K562 (cell line): ENCODE measurements around the gene GOLGA8M. TPM values are rescaled to one million over a fixed set of nuclear protein-coding genes. Genes with fewer than 3 reads are reported as not detected.
A peak's percentile ranks its signal among the peaks of the same experiment; 100 is the strongest.
"Not testable (repeated sequence)": the region's sequence is repeated elsewhere in the genome, so short reads cannot be mapped to it uniquely, and the experiment has no call there.

Experiments
- ATAC-seq: fragments of 200-7000 bp; cut with Tn5 transposase; 3 replicates; pipeline ENCODE4 v1.9.1; 2020; ENCODE audit warnings: moderate library complexity
- BruUV-seq: library from RNA; stranded (reverse); fragments of 400-500 nt; replicated peaks from 2 replicates; lab custom pipeline; 2021; lab: Mats Ljungman, UMichigan
- CTCF ChIA-PET: fragments of 300-600 bp; formaldehyde crosslinking; extraction: SDS; loops from one replicate; lab custom pipeline; 2021; ENCODE audit warnings: low intra/inter-chr PET ratio; lab: Yijun Ruan, JAX
- POLR2A ChIA-PET: fragments of 300-600, 350-650 bp; sonication (Branson Sonifier 250); formaldehyde crosslinking; extraction: SDS; loops from one replicate; lab custom pipeline; 2021; ENCODE audit warnings: antibody characterized with exemption, inconsistent platforms; lab: Yijun Ruan, JAX
- DNase-seq, 4 experiments: peaks; one replicate each; pipeline versions ENCODE4 v3.0.0 to v3.0.0-alpha.2; 2011 to 2018; ENCODE audit warnings: low spot score in 3 of 4, mixed read lengths in 3 of 4; ENCODE audit errors: extremely low read depth in 1 of 4
- FAIRE-seq: peaks from 2 replicates; lab custom pipeline; 2011; peaks lifted over from hg19 to GRCh38; lab: Jason Lieb, UNC
- H2AFZ ChIP-seq: 2 replicates; pipeline ENCODE4 v1.6.0; 2011; ENCODE audit warnings: low read depth, low read length, control low read depth, inconsistent platforms
- H3K27ac ChIP-seq: fragments of 200-600 bp; 3 replicates; pipeline ENCODE4 v1.8.0; 2011; ENCODE audit warnings: low read depth, mild to moderate bottlenecking, control low read depth, inconsistent platforms, low read length, moderate library complexity, mixed read lengths; ENCODE audit errors: extremely low read depth
- H3K27me3 ChIP-seq, 2 experiments: fragments of 300-600 bp in 1 of 2; 2 replicates in 1 of 2; 3 replicates in 1 of 2; pipeline versions ENCODE4 v1.6.0 to v1.8.0; 2011; ENCODE audit warnings: inconsistent platforms in 2 of 2, low read length in 2 of 2, mild to moderate bottlenecking in 1 of 2, mixed read lengths in 1 of 2, moderate library complexity in 1 of 2; ENCODE audit not compliant: control insufficient read depth in 2 of 2, insufficient read depth in 2 of 2
- H3K36me3 ChIP-seq: fragments of 300-600 bp; 3 replicates; pipeline ENCODE4 v1.8.0; 2011; ENCODE audit warnings: mild to moderate bottlenecking, low read length, inconsistent platforms; ENCODE audit not compliant: control insufficient read depth, insufficient read depth
- H3K4me1 ChIP-seq, 2 experiments: fragments of 200-600 bp in 1 of 2; replicated peaks in 1 of 2; 2 replicates in 1 of 2; 3 replicates in 1 of 2; pipeline versions ENCODE4 v1.5.1 to v1.8.0; 2011; ENCODE audit warnings: inconsistent platforms in 2 of 2, low read length in 2 of 2, mild to moderate bottlenecking in 1 of 2, mixed read lengths in 1 of 2, moderate library complexity in 1 of 2; ENCODE audit not compliant: control insufficient read depth in 2 of 2, insufficient read depth in 2 of 2
- H3K4me2 ChIP-seq: 2 replicates; pipeline ENCODE4 v1.6.1; 2011; ENCODE audit warnings: low read length, control low read depth, inconsistent platforms, mixed read lengths; ENCODE audit not compliant: insufficient read depth
- H3K4me3 ChIP-seq: fragments of 200-600 bp; sonication (generic), shearing (Covaris generic); 2 replicates; pipeline ENCODE4 v1.5.1; 2016; ENCODE audit warnings: control low read depth, inconsistent platforms
- H3K79me2 ChIP-seq: fragments of 200-600 bp; 3 replicates; pipeline ENCODE4 v1.8.0; 2011; ENCODE audit warnings: low read length, inconsistent platforms; ENCODE audit not compliant: control insufficient read depth, insufficient read depth
- H3K9ac ChIP-seq, 2 experiments: 2 replicates each; pipeline versions ENCODE4 v1.6.0 to v1.6.1; 2011; ENCODE audit warnings: low read depth in 2 of 2, low read length in 2 of 2, control low read depth in 1 of 2, inconsistent platforms in 1 of 2, mild to moderate bottlenecking in 1 of 2, mixed read lengths in 1 of 2; ENCODE audit not compliant: insufficient read depth in 1 of 2
- H3K9me1 ChIP-seq: one replicate; pipeline ENCODE4 v1.6.0; 2011; ENCODE audit warnings: inconsistent platforms, mild to moderate bottlenecking, low read length, moderate library complexity; ENCODE audit not compliant: control insufficient read depth, insufficient read depth
- H3K9me3 ChIP-seq: replicated peaks from 2 replicates; pipeline ENCODE4 v1.5.1; 2011; ENCODE audit warnings: low read depth, low read length, inconsistent platforms; ENCODE audit not compliant: control insufficient read depth, insufficient read depth
- H4K20me1 ChIP-seq: replicated peaks from 2 replicates; pipeline ENCODE4 v1.6.1; 2011; ENCODE audit warnings: low read length, inconsistent platforms, mixed read lengths; ENCODE audit not compliant: control insufficient read depth, insufficient read depth
- REST ChIP-seq, 2 experiments: fragments of 450-650 bp; formaldehyde crosslinking in 1 of 2; IDR thresholded peaks; 2 replicates each; pipeline versions ENCODE4 v1.4.0 to v1.6.1; 2014 to 2020; ENCODE audit warnings: mild to moderate bottlenecking in 2 of 2, borderline replicate concordance in 1 of 2, low read depth in 1 of 2
- ZNF316 ChIP-seq: fragments of 450-650 bp; IDR thresholded peaks from 2 replicates; pipeline ENCODE4 v1.6.1; 2016
- WGBS: fragments of 100-300 bp; shearing (Covaris generic); methylation state at CpG from one replicate; pipeline ENCODE4 v1.1.6; 2016; ENCODE audit warnings: low coverage, mixed read lengths; ENCODE audit not compliant: insufficient coverage; ENCODE audit errors: missing lambda C conversion rate; 5-methylcytosine and 5-hydroxymethylcytosine counted together
- in situ Hi-C: fragments of 300-500 bp; cut with MboI; formaldehyde crosslinking; loops from 4 replicates; pipeline ENCODE4 v1.15.0; 2018; ENCODE audit warnings: inconsistent platforms, mixed read lengths
- intact Hi-C: fragments of 100-400 bp; cut with micrococcal nuclease; formaldehyde crosslinking; loops from 2 replicates; pipeline ENCODE4 v1.14.2; 2022
- polyA plus RNA-seq, 8 experiments: library from polyadenylated mRNA; depleted of rRNA in 4 of 8; stranded (reverse) in 5 of 8; unstranded in 3 of 8; fragments of >200 nt; fragmentation: Nextera tagmentation in 2 of 8; fragmentation: Illumina TruSeq in 1 of 8; extraction: Ambion mirVana in 2 of 8; extraction: Trizol in 1 of 8; gene quantifications; 2 replicates each; pipeline versions ENCODE4 v1.2.1 to v1.2.3, GENCODE V29; 2011 to 2014; ENCODE audit warnings: inconsistent platforms in 1 of 8, missing spikeins in 1 of 8
- total RNA-seq, 7 experiments: library from RNA; depleted of rRNA in 6 of 7; stranded (reverse); fragments of >200 nt in 6 of 7; fragmentation: Illumina TruSeq in 2 of 7; extraction: Trizol in 2 of 7; gene quantifications; 2 replicates each; pipeline versions ENCODE4 v1.2.1 to v1.2.3, GENCODE V29; 2011 to 2021; ENCODE audit warnings: low replicate concordance in 1 of 7

Gene GOLGA8M
- total and polyA plus RNA-seq, 9 of the 15 experiments (the other 6 are each of a cell fraction or from before 2014, with no cell fraction given) = not detected

GRCh38 chr15:28728061-28728460 is 15.8 kb upstream of the GOLGA8M start (continued):
- peak; percentile 8; the same call in 1 of the 2 replicates for TF ChIP-seq REST (IDR thresholded peaks at IDR 0.05; ENCODE audit: borderline replicate concordance)
- TF ChIP-seq REST (CRISPR knock-in tag; IDR thresholded peaks at IDR 0.05; ENCODE audit: low read depth) = not testable (repeated sequence)
- TF ChIP-seq ZNF316 = peak; percentile 33; the same call in 1 of the 2 replicates
- TF ChIP-seq, all 486 proteins: peak for 7; not testable (repeated sequence) for 479

GRCh38 chr15:28727026-28727425 is 14.8 kb upstream of the GOLGA8M start:
- DNase-seq, BruUV-seq, ATAC-seq, H3K79me2 ChIP-seq, H3K27me3 ChIP-seq, H3K36me3 ChIP-seq, intact Hi-C loops, H3K4me3 ChIP-seq, in situ Hi-C loops, H4K20me1 ChIP-seq, H2AFZ ChIP-seq, H3K9me3 ChIP-seq, FAIRE-seq, H3K4me2 ChIP-seq, H3K9ac ChIP-seq, H3K27ac ChIP-seq, H3K9me1 ChIP-seq, CTCF ChIA-PET, H3K4me1 ChIP-seq: not testable (repeated sequence)
- POLR2A ChIA-PET = interaction anchor here (0.7 kb wide), 1 partner anchor 1490 kb away, joined by 3 read pairs; no protein-coding TSS in a partner anchor
- WGBS = 72% methylated on average over 8 of the region's 14 CpGs
